ENCODE measurements around the gene CPNE4. TPM values are rescaled to one million over a fixed set of nuclear protein-coding genes. Genes with fewer than 3 reads are reported as not detected.
"Not testable (repeated sequence)": the region's sequence is repeated elsewhere in the genome, so short reads cannot be mapped to it uniquely, and the experiment has no call there.

CPNE4 gene
- total RNA-seq, 1 donor from 2014 or later = 16.1 TPM

DNA sequence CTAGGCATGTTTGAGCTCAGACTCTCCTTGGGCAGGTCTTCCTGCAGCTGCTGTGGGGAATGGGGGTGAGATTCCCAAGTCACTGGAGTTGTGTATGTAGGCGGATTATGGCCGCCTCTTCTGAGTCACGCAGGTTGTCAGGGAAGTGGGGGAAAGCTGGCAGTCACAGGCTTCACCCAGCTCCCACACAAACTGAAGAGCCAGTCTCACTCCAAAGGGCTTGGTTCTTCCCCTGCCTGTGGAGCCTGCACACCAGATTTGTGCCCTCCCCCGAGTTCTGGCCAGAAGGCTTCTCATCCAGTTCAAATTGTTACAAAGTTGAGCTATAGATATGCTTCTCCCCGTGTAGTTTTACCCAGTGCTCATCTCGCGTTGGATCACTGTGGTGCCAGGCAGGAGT lies 53.5 kb downstream of the CPNE4 start:
- no peak for DNase-seq (ENCODE audit: low read depth, low spot score)
- no peaks in the 10 kb centered on the region for H3K4me1 Mint-ChIP-seq
- H3K27me3 Mint-ChIP-seq (ENCODE audit: low read depth) = no peaks in the 10 kb centered on the region
- H3K9me3 Mint-ChIP-seq = peaks cover 14% of the 10 kb centered on the region
- H3K36me3 Mint-ChIP-seq (ENCODE audit: low read depth) = peaks cover 13% of the 10 kb centered on the region
- no peak overlapping the region for H3K27ac Mint-ChIP-seq (ENCODE audit: unreplicated experiment)
- H3K4me3 Mint-ChIP-seq = no peak overlapping the region
- TF ChIP-seq, protein P1, sequence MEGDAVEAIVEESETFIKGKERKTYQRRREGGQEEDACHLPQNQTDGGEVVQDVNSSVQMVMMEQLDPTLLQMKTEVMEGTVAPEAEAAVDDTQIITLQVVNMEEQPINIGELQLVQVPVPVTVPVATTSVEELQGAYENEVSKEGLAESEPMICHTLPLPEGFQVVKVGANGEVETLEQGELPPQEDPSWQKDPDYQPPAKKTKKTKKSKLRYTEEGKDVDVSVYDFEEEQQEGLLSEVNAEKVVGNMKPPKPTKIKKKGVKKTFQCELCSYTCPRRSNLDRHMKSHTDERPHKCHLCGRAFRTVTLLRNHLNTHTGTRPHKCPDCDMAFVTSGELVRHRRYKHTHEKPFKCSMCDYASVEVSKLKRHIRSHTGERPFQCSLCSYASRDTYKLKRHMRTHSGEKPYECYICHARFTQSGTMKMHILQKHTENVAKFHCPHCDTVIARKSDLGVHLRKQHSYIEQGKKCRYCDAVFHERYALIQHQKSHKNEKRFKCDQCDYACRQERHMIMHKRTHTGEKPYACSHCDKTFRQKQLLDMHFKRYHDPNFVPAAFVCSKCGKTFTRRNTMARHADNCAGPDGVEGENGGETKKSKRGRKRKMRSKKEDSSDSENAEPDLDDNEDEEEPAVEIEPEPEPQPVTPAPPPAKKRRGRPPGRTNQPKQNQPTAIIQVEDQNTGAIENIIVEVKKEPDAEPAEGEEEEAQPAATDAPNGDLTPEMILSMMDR (conservative IDR thresholded peaks at IDR 0.05) = no peak

DNA sequence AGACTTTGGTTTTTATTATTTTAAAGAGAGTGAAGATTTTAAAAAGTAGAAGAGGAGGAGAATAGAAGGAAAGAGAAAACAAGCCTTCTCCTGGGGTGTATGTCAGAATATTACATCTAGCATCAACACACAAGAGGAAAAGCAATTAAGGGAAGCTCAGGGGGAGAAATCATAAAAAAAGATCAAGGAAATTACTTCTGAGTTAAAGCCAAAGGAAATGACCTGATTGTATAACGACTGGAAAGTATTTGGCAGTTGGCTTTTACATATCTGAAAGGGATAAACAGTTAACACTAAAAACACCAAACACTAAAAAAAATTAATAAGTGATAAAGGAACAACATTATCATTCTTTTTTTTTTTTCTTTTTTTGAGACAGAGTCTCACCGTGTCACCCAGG lies 58.4 kb downstream of the CPNE4 start:
- TF ChIP-seq, protein P1 (conservative IDR thresholded peaks at IDR 0.05) = no peak
- H3K27ac Mint-ChIP-seq (ENCODE audit: unreplicated experiment) = no peak overlapping the region
- H3K36me3 Mint-ChIP-seq (ENCODE audit: low read depth) = peaks cover 11% of the 10 kb centered on the region
- no peaks in the 10 kb centered on the region for H3K27me3 Mint-ChIP-seq (ENCODE audit: low read depth)
- H3K4me3 Mint-ChIP-seq = no peak overlapping the region
- H3K9me3 Mint-ChIP-seq = peaks cover 13% of the 10 kb centered on the region
- DNase-seq (ENCODE audit: low read depth, low spot score) = no peak
- H3K4me1 Mint-ChIP-seq = peaks cover 25% of the 10 kb centered on the region

DNA sequence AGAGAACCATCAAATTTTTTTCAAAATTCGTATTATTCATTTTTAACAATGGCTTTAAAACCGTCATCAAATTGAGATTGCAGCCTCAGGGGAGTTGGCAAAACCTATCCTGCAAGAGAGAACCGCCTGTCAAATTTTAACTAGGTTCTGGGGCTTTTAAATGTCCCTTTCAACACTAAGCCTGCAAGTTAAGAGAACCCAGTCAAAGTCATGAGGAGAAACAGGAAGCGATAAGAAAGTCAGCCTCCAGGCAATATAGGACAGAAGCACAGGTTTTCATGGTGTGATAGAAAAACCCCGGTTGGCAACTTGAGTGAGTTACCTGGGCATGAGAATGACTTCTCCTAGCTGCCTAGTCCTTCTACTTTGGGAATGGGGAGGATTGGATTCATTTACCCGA lies 59.8 kb downstream of the CPNE4 start:
- peaks cover 11% of the 10 kb centered on the region for H3K36me3 Mint-ChIP-seq (ENCODE audit: low read depth)
- no peak for DNase-seq (ENCODE audit: low read depth, low spot score)
- TF ChIP-seq, protein P1 (conservative IDR thresholded peaks at IDR 0.05) = no peak
- H3K27me3 Mint-ChIP-seq (ENCODE audit: low read depth) = no peaks in the 10 kb centered on the region
- H3K9me3 Mint-ChIP-seq = peaks cover 14% of the 10 kb centered on the region
- no peak overlapping the region for H3K4me3 Mint-ChIP-seq
- peaks cover 25% of the 10 kb centered on the region for H3K4me1 Mint-ChIP-seq
- no peak overlapping the region for H3K27ac Mint-ChIP-seq (ENCODE audit: unreplicated experiment)

DNA sequence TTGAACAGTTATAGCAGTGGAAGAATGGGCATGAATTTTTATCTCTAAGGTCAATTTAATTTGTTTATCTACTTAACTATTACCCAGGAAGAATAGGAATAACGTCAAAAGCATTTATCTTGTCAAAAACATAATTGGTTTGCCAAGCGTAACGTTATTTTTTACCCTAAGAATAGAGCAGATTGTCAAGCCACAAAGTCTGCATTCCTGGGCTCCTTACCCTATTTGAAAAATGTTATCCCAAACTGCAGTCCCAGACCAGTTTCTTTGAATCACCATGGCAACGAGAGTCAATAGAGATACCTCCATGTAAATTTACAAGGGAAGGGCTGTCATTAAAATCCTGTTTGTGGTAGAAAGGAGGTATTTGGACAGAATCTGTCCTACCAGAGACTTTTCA lies 61.1 kb downstream of the CPNE4 start:
- DNase-seq (ENCODE audit: low read depth, low spot score) = no peak
- Mint-ChIP-seq H3K4me3 (no peak overlapping the region), H3K36me3 (ENCODE audit: low read depth) (peaks cover 3% of the 10 kb centered on the region), H3K9me3 (peaks cover 9% of the 10 kb centered on the region), H3K27ac (ENCODE audit: unreplicated experiment) (no peak overlapping the region), H3K27me3 (ENCODE audit: low read depth) (no peaks in the 10 kb centered on the region), H3K4me1 (peaks cover 25% of the 10 kb centered on the region)
- TF ChIP-seq, protein P1 (conservative IDR thresholded peaks at IDR 0.05) = no peak

DNA sequence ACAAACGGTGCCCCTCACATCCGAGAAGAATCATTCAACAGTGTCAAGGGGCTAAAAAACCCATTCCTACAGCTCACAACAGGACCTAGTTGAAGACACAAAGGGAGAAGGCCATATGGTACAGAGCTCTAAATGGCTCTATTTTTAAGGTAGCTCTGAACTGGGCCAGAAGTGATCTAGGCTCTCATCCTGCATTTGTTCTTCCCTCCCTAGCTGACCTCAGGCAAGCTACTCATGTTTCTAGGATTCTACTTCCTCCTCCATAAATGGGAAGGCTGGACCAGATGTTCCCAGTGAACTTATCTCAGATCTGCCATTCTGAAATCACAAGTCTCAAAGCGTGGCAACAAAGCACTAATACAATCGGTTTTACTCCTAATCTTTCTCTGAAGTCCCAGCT lies 62.3 kb downstream of the CPNE4 start:
- TF ChIP-seq, protein P1 (conservative IDR thresholded peaks at IDR 0.05) = no peak
- no peak for DNase-seq (ENCODE audit: low read depth, low spot score)
- Mint-ChIP-seq H3K27me3 (ENCODE audit: low read depth) (no peaks in the 10 kb centered on the region), H3K4me3 (no peak overlapping the region), H3K9me3 (peaks cover 2% of the 10 kb centered on the region), H3K27ac (ENCODE audit: unreplicated experiment) (no peak overlapping the region), H3K4me1 (peaks cover 25% of the 10 kb centered on the region), H3K36me3 (ENCODE audit: low read depth) (no peaks in the 10 kb centered on the region)

DNA sequence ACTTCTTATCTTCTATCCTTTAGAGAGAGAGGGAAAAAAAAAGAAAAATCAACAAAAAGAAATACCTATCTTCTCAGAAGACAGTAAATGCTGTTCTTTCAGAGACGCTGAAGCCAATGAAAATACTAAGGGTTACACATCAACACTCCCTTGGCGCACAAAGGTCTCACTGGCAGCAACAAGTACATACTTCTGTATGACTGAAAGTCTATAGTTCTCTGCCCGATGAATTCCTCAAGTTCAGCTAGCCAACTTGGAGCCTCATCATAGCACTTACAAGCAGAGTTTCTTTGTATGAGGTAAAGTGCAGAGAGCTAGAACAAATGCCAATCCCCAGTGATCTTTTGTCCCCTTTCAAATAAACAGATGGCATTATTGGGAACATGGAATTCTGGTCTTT lies 62.7 kb downstream of the CPNE4 start:
- DNase-seq (ENCODE audit: low read depth, low spot score) = no peak
- Mint-ChIP-seq H3K4me1 (peaks cover 25% of the 10 kb centered on the region), H3K27ac (ENCODE audit: unreplicated experiment) (no peak overlapping the region), H3K27me3 (ENCODE audit: low read depth) (no peaks in the 10 kb centered on the region), H3K9me3 (peaks cover 2% of the 10 kb centered on the region), H3K4me3 (no peak overlapping the region), H3K36me3 (ENCODE audit: low read depth) (peaks cover 2% of the 10 kb centered on the region)
- TF ChIP-seq, protein P1 (conservative IDR thresholded peaks at IDR 0.05) = no peak

DNA sequence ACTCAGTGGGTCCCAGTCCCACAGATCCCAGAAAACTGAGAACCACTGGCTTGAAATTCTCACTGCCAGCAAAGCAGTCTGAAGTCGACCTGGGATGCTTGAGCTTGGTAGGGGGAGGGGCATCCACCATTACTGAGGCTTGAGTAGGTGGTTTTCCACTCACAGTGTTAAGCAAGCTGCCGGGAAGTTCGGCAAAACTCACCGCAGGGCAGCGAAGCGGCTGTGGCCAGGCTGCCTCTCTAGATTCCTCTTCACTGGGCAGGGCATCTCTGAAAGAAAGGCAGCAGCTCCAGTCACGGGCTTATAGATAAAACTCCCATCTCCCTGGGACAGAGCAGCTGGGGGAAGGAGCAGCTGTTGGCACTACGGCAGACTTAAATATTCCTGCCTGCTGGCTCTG lies 71.4 kb downstream of the CPNE4 start:
- H3K4me1 Mint-ChIP-seq; DNase-seq (ENCODE audit: low read depth, low spot score); H3K27ac Mint-ChIP-seq (ENCODE audit: unreplicated experiment); H3K27me3 Mint-ChIP-seq (ENCODE audit: low read depth); H3K4me3 Mint-ChIP-seq; H3K9me3 Mint-ChIP-seq: not testable (repeated sequence)
- peaks cover 21% of the 10 kb centered on the region for H3K36me3 Mint-ChIP-seq (ENCODE audit: low read depth)

Measured in neural crest cell (in vitro differentiated cells).